ENCODE data around the gene RXRA.

Gene RXRA

DNA sequence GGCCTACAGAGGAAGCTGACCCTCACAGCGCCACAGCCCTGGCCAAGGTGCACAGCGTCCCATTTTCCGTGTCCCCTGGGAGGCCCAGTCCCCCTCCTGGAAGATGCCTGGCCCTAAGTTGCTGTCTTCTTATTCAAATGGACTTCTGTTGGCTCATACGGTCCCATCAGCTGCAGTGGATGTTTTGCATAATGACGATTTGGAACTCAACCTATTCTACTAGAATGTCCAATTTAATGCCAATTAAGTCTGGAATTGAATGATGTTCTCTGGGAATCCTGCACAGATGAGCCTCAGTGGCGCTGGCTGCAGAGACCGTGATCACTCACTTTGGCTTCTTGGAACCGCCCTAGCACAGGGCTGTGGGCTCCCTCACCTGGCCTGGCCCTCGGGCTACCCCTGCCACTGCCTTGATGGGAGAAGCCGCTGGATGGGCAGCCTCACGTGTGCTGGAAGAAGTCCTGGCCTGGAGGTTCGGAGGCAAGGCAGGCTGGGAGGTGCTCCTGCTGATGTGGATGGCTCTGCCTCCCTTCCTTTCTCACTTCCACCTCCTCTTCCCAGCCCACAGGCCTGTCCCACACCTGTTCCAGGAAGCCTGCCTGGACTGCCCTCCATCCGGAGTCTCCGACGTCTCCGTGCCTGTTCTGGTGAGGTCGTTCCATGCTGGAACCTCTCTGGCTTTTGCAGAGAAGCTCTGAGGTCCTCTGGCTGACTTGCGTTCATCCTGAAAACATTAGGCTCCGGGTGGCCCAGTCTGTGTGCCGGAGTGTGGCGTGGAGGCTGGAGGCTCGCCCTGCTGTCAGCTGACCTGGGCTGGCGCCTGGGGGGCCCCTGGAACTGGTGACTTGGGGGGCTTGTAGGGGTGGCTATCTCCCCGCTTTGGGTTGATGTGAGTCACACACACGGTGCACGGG lies 147.1 kb downstream of the RXRA start:
- H3K4me3 ChIP-seq (ENCODE audit: control insufficient read depth, low read depth, low read length), result no peak overlapping the region
- no peak for DNase-seq (ENCODE audit: low read depth)
- TF ChIP-seq, protein P1, sequence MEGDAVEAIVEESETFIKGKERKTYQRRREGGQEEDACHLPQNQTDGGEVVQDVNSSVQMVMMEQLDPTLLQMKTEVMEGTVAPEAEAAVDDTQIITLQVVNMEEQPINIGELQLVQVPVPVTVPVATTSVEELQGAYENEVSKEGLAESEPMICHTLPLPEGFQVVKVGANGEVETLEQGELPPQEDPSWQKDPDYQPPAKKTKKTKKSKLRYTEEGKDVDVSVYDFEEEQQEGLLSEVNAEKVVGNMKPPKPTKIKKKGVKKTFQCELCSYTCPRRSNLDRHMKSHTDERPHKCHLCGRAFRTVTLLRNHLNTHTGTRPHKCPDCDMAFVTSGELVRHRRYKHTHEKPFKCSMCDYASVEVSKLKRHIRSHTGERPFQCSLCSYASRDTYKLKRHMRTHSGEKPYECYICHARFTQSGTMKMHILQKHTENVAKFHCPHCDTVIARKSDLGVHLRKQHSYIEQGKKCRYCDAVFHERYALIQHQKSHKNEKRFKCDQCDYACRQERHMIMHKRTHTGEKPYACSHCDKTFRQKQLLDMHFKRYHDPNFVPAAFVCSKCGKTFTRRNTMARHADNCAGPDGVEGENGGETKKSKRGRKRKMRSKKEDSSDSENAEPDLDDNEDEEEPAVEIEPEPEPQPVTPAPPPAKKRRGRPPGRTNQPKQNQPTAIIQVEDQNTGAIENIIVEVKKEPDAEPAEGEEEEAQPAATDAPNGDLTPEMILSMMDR (conservative IDR thresholded peaks at IDR 0.05; ENCODE audit: control insufficient read depth, insufficient read depth, low read depth, low read length), result no peak

DNA sequence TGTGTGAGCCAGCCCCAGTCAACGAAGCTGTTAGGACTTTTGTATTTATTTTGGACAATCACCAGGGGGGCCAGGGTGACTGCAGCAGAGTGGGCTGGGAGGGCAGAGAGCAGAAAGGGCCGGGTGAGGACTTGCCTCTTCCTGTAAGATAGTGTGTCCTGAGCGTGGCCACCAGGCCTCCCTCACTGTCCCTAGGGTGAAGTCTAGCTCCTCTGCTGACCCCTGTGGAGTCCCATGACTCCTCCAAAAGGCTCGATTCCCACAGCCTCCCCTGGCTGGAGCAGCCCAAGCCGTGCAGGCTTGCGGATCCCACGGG lies 147.8 kb downstream of the RXRA start:
- DNase-seq (ENCODE audit: low read depth), result peak; percentile 75
- no peak overlapping the region for H3K4me3 ChIP-seq (ENCODE audit: control insufficient read depth, low read depth, low read length)
- TF ChIP-seq, protein P1 (conservative IDR thresholded peaks at IDR 0.05; ENCODE audit: control insufficient read depth, insufficient read depth, low read depth, low read length), result no peak

DNA sequence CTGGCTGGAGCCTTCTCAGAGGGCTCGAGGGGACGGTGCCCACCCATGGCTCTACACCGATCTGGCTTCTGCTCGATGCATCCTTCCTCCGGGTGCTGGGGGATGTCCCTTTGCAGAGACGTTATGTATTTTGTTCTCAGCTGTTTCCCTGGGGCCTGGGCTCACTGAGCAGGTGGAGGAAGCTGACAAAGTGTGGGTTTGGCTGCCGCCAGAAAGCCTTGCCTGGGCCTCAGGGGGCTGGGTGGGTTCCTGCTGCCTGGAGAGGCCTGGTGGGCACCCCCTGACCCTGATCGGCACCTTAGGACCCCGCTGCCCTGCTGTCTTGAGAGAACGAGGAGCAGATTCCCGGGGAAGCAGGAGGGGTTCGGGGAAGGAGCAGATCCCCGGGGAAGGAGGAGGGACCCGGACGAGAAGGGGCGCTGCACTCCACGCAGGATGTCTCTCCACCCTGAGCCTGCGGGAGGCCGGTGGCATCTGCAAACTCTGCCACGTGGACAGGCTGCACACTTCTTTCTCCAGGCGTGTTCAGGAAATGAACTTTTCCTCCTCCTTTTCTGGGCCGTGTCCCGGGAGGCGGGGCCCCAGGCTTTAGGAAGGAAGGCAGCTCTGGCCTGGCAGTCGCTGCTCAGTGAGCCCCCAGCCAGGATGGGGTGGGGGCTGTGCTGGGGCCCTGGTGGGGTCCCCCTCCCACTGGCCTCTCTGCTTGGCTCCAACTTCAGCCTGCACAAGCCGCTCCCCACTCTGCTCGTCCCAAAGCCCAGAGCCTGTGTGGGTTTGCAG lies 148.9 kb downstream of the RXRA start:
- TF ChIP-seq, protein P1 (conservative IDR thresholded peaks at IDR 0.05; ENCODE audit: control insufficient read depth, insufficient read depth, low read depth, low read length), result no peak
- H3K4me3 ChIP-seq (ENCODE audit: control insufficient read depth, low read depth, low read length), result no peak overlapping the region
- DNase-seq (ENCODE audit: low read depth), result peak; percentile 79

DNA sequence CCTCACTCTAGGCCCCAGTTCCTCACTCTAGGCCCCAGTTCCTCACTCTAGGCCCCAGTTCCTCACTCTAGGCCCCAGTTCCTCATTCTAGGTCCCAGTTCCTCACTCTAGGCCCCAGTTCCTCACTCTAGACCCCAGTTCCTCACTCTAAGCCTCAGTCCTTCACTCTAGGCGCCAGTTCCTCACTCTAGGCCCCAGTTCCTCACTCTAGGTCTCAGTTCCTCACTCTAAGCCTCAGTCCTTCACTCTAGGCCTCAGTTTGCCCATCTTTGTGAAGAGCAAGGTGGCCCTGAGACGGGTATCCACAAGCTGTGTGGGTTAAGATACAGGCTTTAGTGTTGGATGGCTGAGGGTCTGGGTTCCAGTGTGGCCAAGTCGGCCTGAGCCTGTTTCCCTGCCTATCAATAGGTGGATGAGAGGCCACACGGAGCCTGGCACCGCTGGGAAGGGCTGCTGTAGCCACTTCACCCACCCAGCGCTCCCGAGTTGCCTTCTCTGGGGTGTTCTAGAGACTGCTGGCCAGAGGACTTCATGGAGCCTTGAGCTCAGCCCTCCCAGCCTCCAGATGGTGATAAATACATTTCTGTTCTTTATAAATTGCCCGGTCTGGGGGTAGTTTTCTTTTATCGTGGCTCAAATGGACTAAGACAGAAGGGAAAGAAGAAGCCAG lies 150.2 kb downstream of the RXRA start:
- no peak for DNase-seq (ENCODE audit: low read depth)
- TF ChIP-seq, protein P1 (conservative IDR thresholded peaks at IDR 0.05; ENCODE audit: control insufficient read depth, insufficient read depth, low read depth, low read length), result no peak
- H3K4me3 ChIP-seq (ENCODE audit: control insufficient read depth, low read depth, low read length), result no peak overlapping the region

DNA sequence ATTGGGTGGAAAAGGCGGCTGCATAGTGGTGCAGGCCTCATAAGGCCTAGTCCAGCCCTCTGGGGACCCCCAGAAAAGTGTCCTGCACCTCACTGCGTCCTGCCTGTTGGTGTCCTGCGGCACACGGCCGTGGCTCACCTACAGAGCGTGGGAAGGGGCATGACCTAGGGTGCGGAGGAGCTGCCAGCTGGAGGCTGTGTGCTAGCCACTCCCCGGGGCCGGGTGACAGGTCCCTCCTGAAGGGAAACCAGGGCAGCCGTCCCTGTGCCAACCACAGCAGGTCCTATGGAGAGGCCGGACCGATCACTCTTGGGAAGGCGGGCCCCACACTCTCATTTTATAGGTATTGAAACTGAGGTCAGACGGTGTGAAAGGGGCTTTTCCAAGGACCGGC lies 150.7 kb downstream of the RXRA start:
- no peak overlapping the region for H3K4me3 ChIP-seq (ENCODE audit: control insufficient read depth, low read depth, low read length)
- TF ChIP-seq, protein P1 (conservative IDR thresholded peaks at IDR 0.05; ENCODE audit: control insufficient read depth, insufficient read depth, low read depth, low read length), result no peak
- no peak for DNase-seq (ENCODE audit: low read depth)

DNA sequence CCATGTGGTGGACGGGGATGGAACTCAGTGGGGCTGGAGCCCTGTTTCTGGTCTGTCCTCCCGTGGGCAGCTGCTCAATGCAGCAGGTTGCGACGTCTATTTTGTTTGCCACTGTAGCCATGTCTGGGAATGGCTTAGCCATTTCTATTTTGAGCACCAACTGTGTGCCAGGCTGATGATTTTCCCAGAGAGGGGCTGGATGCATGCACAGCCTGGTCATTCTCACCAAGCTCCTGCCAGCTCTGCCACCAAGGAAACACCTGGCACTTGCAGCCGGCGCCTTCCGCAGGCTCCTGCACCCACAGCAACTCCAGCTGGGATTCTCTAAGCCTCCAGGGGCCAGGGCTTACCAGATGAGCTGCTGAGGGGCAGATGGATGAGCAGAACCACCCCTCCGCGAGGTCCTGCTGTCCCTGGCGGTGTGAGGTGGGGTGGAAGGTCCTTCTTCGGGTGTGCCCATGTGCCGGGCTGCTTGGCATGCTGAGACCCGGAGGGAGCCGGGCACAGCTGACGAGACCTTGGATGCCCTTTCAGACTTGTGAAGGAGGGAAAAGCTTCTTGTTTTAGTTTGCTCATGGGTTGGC lies 151.2 kb downstream of the RXRA start:
- TF ChIP-seq, protein P1 (conservative IDR thresholded peaks at IDR 0.05; ENCODE audit: control insufficient read depth, insufficient read depth, low read depth, low read length), result no peak
- H3K4me3 ChIP-seq (ENCODE audit: control insufficient read depth, low read depth, low read length), result no peak overlapping the region
- DNase-seq (ENCODE audit: low read depth), result no peak
